HG03565 (cell line): Measurements from ENCODE around the gene TSEN54.

Experiments used
- ATAC-seq: cut with Tn5 transposase; IDR thresholded peaks from one replicate; pipeline ENCODE4 v1.9.1; 2021; ENCODE audit warnings: mild to moderate bottlenecking, moderate library complexity; ENCODE audit not compliant: unreplicated experiment

Gene TSEN54

GRCh38 chr17:75502721-75503329 lies 13.5 kb upstream of the TSEN54 start:
- ATAC-seq, result no peak

- ATAC-seq, result no peak
Measured at GRCh38 chr17:75503337-75503950, 12.9 kb upstream of the TSEN54 start.

- ATAC-seq, result no peak
Measured at GRCh38 chr17:75503976-75504346, 12.4 kb upstream of the TSEN54 start.

GRCh38 chr17:75504347-75505151 lies 11.8 kb upstream of the TSEN54 start:
- no peak for ATAC-seq

- ATAC-seq, result no peak
Measured at GRCh38 chr17:75505152-75505409, 11.2 kb upstream of the TSEN54 start.

- no peak for ATAC-seq
Measured at GRCh38 chr17:75505640-75506039, 10.7 kb upstream of the TSEN54 start.

GRCh38 chr17:75506134-75506533 lies 10.2 kb upstream of the TSEN54 start:
- ATAC-seq, result no peak

GRCh38 chr17:75506888-75507287 lies 9.4 kb upstream of the TSEN54 start:
- no peak for ATAC-seq

GRCh38 chr17:75507733-75508719 lies 8.3 kb upstream of the TSEN54 start:
- no peak for ATAC-seq

GRCh38 chr17:75508931-75509361 lies 7.4 kb upstream of the TSEN54 start:
- ATAC-seq, result no peak

GRCh38 chr17:75509528-75510258 lies 6.6 kb upstream of the TSEN54 start:
- no peak for ATAC-seq

- no peak for ATAC-seq
Measured at GRCh38 chr17:75511270-75511609, 5.1 kb upstream of the TSEN54 start.

GRCh38 chr17:75511610-75512575 lies 4.4 kb upstream of the TSEN54 start:
- no peak for ATAC-seq

GRCh38 chr17:75512926-75513640 lies 3.2 kb upstream of the TSEN54 start:
- ATAC-seq, result no peak

- no peak for ATAC-seq
Measured at GRCh38 chr17:75513641-75514000, 2.7 kb upstream of the TSEN54 start.

GRCh38 chr17:75514299-75514918 lies 1.9 kb upstream of the TSEN54 start:
- no peak for ATAC-seq

GRCh38 chr17:75514919-75515495 lies 1.3 kb upstream of the TSEN54 start:
- ATAC-seq, result no peak
